Mesothelial cell of epicardium (in vitro differentiated cells): ENCODE data around the gene MFSD6. TPM values are rescaled to one million over a fixed set of nuclear protein-coding genes. Genes with fewer than 3 reads are reported as not detected.

Experiments used
- DNase-seq, 2 experiments: peaks; one replicate each; pipeline ENCODE4 v3.0.0; 2021; ENCODE audit warnings: low spot score in 2 of 2; ENCODE audit not compliant: unreplicated experiment in 2 of 2
- H3K27ac Mint-ChIP-seq: 2 replicates; pipeline ENCODE4 v1.8.0; 2021; ENCODE audit warnings: mixed read lengths
- H3K27me3 Mint-ChIP-seq: 2 replicates; pipeline ENCODE4 v1.8.0; 2021; ENCODE audit warnings: low read depth, mixed read lengths
- H3K36me3 Mint-ChIP-seq: 2 replicates; pipeline ENCODE4 v1.8.0; 2021; ENCODE audit warnings: mixed read lengths
- H3K4me1 Mint-ChIP-seq: 2 replicates; pipeline ENCODE4 v1.8.0; 2021; ENCODE audit warnings: mixed read lengths
- H3K4me3 Mint-ChIP-seq: 2 replicates; pipeline ENCODE4 v1.8.0; 2021; ENCODE audit warnings: mild to moderate bottlenecking, moderate library complexity, mixed read lengths
- H3K9me3 Mint-ChIP-seq: 2 replicates; pipeline ENCODE4 v1.8.0; 2021; ENCODE audit warnings: mixed read lengths
- total RNA-seq: library from RNA; stranded (reverse); gene quantifications from 3 replicates; pipeline ENCODE4 v1.2.1, GENCODE V29; 2021
- TF ChIP-seq, protein P1 (sequence below): fragments of 200-600 bp; sonication (generic); IDR thresholded peaks from one replicate; pipeline ENCODE4 v1.5.0; 2021; ENCODE audit warnings: antibody characterized with exemption; ENCODE audit not compliant: unreplicated experiment

MFSD6 gene
- total RNA-seq, 1 donor from 2014 or later: 11.7 TPM

DNA sequence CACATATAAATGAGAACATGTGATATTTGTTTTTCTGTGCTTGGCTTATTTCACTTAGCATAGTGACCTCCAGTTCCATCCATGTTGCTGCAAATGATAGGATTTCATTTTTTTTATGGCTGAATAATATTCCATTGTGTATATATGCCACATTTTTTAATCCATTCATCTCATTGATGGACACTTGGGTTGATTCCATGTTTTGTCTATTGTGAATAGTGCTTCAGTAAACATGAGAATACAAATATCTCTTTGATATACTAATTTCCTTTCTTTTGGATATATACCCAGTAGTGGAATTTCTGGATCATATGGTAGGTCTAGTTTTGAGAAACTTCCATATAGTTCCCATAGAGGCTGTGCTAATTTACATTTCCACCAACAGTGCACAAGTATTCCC, 130.0 kb downstream of the MFSD6 start:
- Mint-ChIP-seq H3K36me3 (peaks cover 59% of the 10 kb centered on the region), H3K9me3 (peaks cover 55% of the 10 kb centered on the region), H3K27ac (no peak overlapping the region), H3K27me3 (no peaks in the 10 kb centered on the region), H3K4me3 (no peak overlapping the region), H3K4me1 (peaks cover 23% of the 10 kb centered on the region)
- no peak for DNase-seq
- TF ChIP-seq, protein P1, sequence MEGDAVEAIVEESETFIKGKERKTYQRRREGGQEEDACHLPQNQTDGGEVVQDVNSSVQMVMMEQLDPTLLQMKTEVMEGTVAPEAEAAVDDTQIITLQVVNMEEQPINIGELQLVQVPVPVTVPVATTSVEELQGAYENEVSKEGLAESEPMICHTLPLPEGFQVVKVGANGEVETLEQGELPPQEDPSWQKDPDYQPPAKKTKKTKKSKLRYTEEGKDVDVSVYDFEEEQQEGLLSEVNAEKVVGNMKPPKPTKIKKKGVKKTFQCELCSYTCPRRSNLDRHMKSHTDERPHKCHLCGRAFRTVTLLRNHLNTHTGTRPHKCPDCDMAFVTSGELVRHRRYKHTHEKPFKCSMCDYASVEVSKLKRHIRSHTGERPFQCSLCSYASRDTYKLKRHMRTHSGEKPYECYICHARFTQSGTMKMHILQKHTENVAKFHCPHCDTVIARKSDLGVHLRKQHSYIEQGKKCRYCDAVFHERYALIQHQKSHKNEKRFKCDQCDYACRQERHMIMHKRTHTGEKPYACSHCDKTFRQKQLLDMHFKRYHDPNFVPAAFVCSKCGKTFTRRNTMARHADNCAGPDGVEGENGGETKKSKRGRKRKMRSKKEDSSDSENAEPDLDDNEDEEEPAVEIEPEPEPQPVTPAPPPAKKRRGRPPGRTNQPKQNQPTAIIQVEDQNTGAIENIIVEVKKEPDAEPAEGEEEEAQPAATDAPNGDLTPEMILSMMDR: no peak

DNA sequence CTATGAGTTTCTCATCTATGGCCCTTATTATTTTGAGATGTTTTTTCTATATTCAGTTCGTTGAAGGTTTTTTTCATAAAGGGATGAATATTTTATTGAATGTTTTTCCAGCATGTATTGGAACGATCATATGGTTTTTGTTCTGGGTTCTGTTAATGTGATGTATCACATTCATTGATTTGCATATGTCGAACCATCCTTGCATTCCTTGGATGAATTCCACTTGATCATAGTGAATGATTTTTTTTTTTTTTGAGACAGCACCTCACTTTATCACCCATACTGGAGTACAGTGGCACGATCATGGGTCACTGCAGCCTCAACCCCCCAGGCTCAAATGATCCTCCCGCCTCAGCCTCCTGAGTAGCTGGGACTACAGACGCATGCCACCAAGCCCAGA, 131.9 kb downstream of the MFSD6 start:
- no peak overlapping the region for H3K4me3 Mint-ChIP-seq
- peaks cover 57% of the 10 kb centered on the region for H3K9me3 Mint-ChIP-seq

DNA sequence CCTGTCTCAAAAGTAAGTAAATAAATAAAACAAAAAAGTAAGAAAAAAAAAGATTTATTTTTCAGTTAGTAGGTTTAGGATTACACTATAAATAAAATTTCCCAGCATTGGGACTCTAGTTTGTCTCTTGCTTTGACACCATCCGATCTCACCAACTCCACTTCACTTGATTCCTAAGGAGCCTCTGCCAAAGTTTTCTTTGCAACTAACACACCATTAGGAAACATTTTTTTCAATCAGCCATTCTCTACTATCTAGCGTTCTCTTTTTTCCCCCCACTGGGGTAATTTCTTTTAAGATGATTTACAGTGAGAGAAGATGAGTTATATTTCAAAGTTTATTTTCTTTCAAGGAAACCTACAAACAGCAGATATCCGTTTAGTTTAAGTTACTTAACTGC, 136.9 kb downstream of the MFSD6 start:
- TF ChIP-seq, protein P1: no peak
- Mint-ChIP-seq H3K36me3 (peaks cover 33% of the 10 kb centered on the region), H3K27me3 (no peaks in the 10 kb centered on the region), H3K9me3 (peaks cover 38% of the 10 kb centered on the region), H3K27ac (peak overlapping the region; percentile 90), H3K4me1 (peaks cover 11% of the 10 kb centered on the region), H3K4me3 (peak overlapping the region; percentile 36)
- no peak for DNase-seq

More for the DNA sequence above, 131.9 kb downstream of the MFSD6 start:
- Mint-ChIP-seq H3K27ac (no peak overlapping the region), H3K36me3 (peaks cover 59% of the 10 kb centered on the region), H3K27me3 (no peaks in the 10 kb centered on the region), H3K4me1 (peaks cover 14% of the 10 kb centered on the region)
- TF ChIP-seq, protein P1: no peak
- DNase-seq: no peak

DNA sequence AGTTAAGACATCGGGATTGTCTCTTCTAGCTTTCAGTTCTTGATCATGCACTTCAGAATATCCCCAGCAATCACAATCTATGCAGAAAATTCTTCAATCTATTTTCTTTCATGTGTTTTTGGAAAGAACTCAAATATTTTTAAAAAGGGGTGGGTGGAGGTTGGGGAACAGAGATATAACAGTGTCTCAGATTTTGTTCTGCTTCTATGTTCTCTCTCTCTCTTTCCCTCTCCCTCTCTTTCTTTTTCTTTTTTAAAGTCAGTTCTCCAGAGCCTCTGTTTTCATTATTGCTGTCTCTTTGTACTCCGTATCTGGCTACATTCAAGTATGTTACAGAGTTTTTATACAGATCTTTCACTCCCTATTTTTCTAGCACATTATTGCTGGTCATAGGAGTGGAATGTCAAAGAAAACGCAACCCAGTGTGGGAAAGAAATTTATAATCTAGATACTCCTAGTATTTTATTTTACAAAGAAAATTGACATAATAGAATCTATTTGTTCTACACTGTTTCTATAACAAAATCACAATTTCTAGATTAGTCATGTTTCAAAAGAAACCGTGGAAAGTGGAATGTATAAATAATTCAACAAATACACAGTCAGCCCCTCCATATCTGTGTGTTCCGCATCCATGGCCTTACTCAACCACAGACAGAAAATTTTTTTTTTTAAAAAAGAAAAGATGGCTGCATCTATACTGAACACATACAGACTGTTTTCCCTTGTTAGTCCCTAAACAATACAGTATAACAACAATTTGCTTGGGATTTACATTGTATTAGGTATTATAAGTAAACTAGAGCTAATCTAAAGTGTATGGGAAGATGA, 137.6 kb downstream of the MFSD6 start:
- no peak for DNase-seq
- TF ChIP-seq, protein P1: no peak
- Mint-ChIP-seq H3K4me3 (peak overlapping the region; percentile 36), H3K27me3 (no peaks in the 10 kb centered on the region), H3K4me1 (peaks cover 11% of the 10 kb centered on the region), H3K36me3 (peaks cover 26% of the 10 kb centered on the region), H3K9me3 (peaks cover 31% of the 10 kb centered on the region), H3K27ac (peak overlapping the region; percentile 90)

DNA sequence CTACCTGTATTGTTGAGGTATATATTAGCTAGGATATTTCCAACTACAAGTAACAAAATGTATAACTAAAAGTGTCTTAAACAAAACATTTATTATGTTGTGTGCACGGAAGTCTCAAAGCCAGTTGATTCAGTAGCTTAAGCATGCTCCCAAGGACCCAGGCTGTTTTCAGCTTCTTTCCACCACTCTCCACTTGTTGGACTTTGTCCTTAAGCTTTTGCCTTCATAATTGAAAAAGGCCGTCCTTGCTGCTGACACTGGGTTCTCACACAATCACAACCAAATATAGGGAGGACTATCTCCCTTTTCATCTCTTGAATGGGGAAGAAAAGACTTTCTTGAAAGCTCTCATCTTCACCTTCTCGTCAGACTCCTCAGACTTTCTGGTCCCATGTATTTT, 138.6 kb downstream of the MFSD6 start:
- no peak for DNase-seq
- Mint-ChIP-seq H3K27me3 (no peaks in the 10 kb centered on the region), H3K27ac (no peak overlapping the region), H3K9me3 (peaks cover 23% of the 10 kb centered on the region), H3K4me3 (no peak overlapping the region), H3K36me3 (peaks cover 16% of the 10 kb centered on the region), H3K4me1 (peaks cover 11% of the 10 kb centered on the region)
- TF ChIP-seq, protein P1: no peak
